Heart left ventricle (tissue), 16 donors: ENCODE measurements around the gene ANK2. TPM values are rescaled to one million over a fixed set of nuclear protein-coding genes. Genes with fewer than 3 reads are reported as not detected.

Experiments
- ATAC-seq, 4 donors: fragments of 200-7000 bp; cut with Tn5 transposase; one replicate each; pipeline ENCODE4 v1.9.1; 2020 to 2022; ENCODE audit warnings: moderate library complexity in 4 of 4, mild to moderate bottlenecking in 3 of 4, moderate number of reproducible peaks in 1 of 4
- DNase-seq, 5 donors: peaks; one replicate each; pipeline ENCODE4 v3.0.0-alpha.2; 2020
- H3K27ac ChIP-seq, 12 donors: fragments of 200-600 bp; sonication (generic) in 4 of 12; one replicate each; pipeline versions ENCODE4 v1.5.0 to v1.8.0; 2016 to 2022; ENCODE audit warnings: mild to moderate bottlenecking in 2 of 12
- H3K27me3 ChIP-seq, 9 donors: fragments of 200-600 bp; sonication (generic) in 2 of 9; one replicate each; pipeline versions ENCODE4 v1.5.1 to v1.8.0; 2016 to 2022; ENCODE audit warnings: mild to moderate bottlenecking in 3 of 9
- H3K36me3 ChIP-seq, 9 donors: fragments of 200-600 bp; sonication (generic) in 2 of 9; one replicate each; pipeline versions ENCODE4 v1.5.0 to v1.8.0; 2018 to 2022; ENCODE audit warnings: mild to moderate bottlenecking in 2 of 9
- H3K4me1 ChIP-seq, 12 donors: fragments of 200-600 bp; sonication (generic) in 4 of 12; one replicate each; pipeline versions ENCODE4 v1.5.0 to v1.8.0; 2016 to 2022; ENCODE audit warnings: mild to moderate bottlenecking in 3 of 12
- H3K4me3 ChIP-seq, 12 donors: fragments of 200-600 bp; sonication (generic) in 4 of 12; one replicate each; pipeline versions ENCODE4 v1.5.0 to v1.8.0; 2017 to 2022; ENCODE audit warnings: mild to moderate bottlenecking in 9 of 12, moderate library complexity in 4 of 12
- H3K9me3 ChIP-seq, 12 donors: fragments of 200-600 bp; sonication (generic) in 4 of 12; one replicate each; pipeline versions ENCODE4 v1.5.0 to v1.8.0; 2016 to 2022; ENCODE audit warnings: mild to moderate bottlenecking in 1 of 12
- CTCF ChIP-seq, 12 donors: fragments of 200-600 bp; sonication (generic) in 4 of 12; IDR thresholded peaks; one replicate each; pipeline versions ENCODE4 v1.5.0 to v1.8.0; 2018 to 2022; ENCODE audit warnings: antibody characterized with exemption in 12 of 12, mild to moderate bottlenecking in 5 of 12
- POLR2A ChIP-seq, 2 donors: fragments of 450-650 bp; IDR thresholded peaks; one replicate each; pipeline ENCODE4 v1.6.1; 2017; ENCODE audit warnings: antibody characterized with exemption in 2 of 2, mild to moderate bottlenecking in 2 of 2, moderate library complexity in 2 of 2
- WGBS, 4 donors: extraction: QIAGEN DNeasy Blood & Tissue Kit in 2 of 4; methylation state at CpG; one replicate each; pipeline versions ENCODE4 v1.1.5 to v1.1.7; 2013 to 2018; 5-methylcytosine and 5-hydroxymethylcytosine counted together
- intact Hi-C, 10 donors: fragments of 100-400 bp; cut with DNase I; formaldehyde crosslinking; loops; one replicate each; pipeline versions ENCODE4 v1.11.1 to v1.14.2; 2022
- polyA plus RNA-seq, 2 donors: library from polyadenylated mRNA; stranded (reverse); fragments of 200-250 nt; gene quantifications; one replicate each; pipeline ENCODE4 v1.2.3, GENCODE V29; 2013
- total RNA-seq, 9 donors: library from RNA; depleted of rRNA in 2 of 9; stranded (reverse); fragments of >200 nt in 2 of 9; fragmentation: NEBNext Ultra II Directional in 3 of 9; extraction: Animal tissue kit (Norgen Biotek cat#: 25700) in 3 of 9; gene quantifications; one replicate each; pipeline versions ENCODE4 v1.1.0 to v1.2.4, GENCODE V29; 2016 to 2023
- donor health status: ischemic (EF 13 %, LVEDD 7.1; RV severe dilation, severe dysfunction).
- donor health status: healthy with polysubstance abuse.
- donor health status: DM: no; HTN: yes; CAD: no.
- donor health status: DM: no; HTN: no; CAD: no.
- donor health status: ischemic (EF 25% LVEDD 6.9; RV normal size, moderate dysfunction).
- donor health status: ischemic (EF 25% LVEDD 5.7; RV mildly dilated, moderate dysfunction).
- donor health status: healthy.
- donor health status: DM: yes; HTN: yes; CAD: no.
- donor health status: ischemic (EF 35%, LVEDD 5.7; RV mildly dilated, moderate dysfunction).
- donor health status: nonischemic (EF 11% LVEDD 7.7; RV severe dilation, severe dysfunction).
- donor health status: DM: yes; HTN: yes; CAD: no.
- donor health status: PGD.
- donor health status: ischemic (EF 29% LVEDD 5.4; RV normal size, mild dysfunction).
- donor health status: nonischemic (EF 23%, LVEDD 6.1; RV moderate dilation, normal function).

The ANK2 gene
- total and polyA plus RNA-seq, 11 donors = 30.7 to 351 (median 267) TPM

GRCh38 chr4:113212613-113213012 lies 163.2 kb downstream of the ANK2 start:
- ATAC-seq (peak in 2 of 4 donors; percentile 13 to 68), DNase-seq (no peak)
- Histone ChIP-seq H3K9me3 (no peaks in the 10 kb centered on the region), H3K27me3 (no peaks in the 10 kb centered on the region), H3K36me3 (no peaks in the 10 kb centered on the region), H3K4me1 (no peaks in the 10 kb centered on the region), H3K4me3 (no peak overlapping the region), H3K27ac (no peak overlapping the region)
- no peak for TF ChIP-seq POLR2A (IDR thresholded peaks at IDR 0.05)
- no peak for TF ChIP-seq CTCF (IDR thresholded peaks at IDR 0.05)
- intact Hi-C loops = no loop called here
- WGBS, 4 donors = 55 to 65% (median 59%) methylated on average over 1 of the region's 1 CpG

DNA sequence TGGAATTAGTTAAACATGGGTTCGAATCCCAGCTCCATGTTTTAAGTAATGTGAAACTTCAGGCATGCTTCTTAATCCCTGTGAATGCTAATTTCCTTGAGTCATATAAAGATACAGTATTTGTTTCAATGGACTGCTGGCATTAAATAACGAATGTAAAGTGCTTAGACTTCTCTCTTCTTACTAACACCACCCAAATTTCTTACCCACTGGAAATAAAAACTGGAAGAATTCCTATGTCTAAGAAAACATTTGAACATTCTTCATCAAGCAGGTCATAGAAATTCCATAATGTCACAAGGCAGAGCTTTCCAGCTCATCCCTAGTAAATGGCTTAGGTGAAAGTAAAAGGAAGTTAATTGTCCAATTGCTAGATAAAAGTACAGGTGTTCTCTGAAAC lies 172.5 kb downstream of the ANK2 start:
- ATAC-seq (no peak), DNase-seq (no peak)
- intact Hi-C loops = loop anchor here in 1 of 10 donors (10.0 kb wide), 1 partner anchor 107 kb away; no protein-coding TSS in a partner anchor

DNA sequence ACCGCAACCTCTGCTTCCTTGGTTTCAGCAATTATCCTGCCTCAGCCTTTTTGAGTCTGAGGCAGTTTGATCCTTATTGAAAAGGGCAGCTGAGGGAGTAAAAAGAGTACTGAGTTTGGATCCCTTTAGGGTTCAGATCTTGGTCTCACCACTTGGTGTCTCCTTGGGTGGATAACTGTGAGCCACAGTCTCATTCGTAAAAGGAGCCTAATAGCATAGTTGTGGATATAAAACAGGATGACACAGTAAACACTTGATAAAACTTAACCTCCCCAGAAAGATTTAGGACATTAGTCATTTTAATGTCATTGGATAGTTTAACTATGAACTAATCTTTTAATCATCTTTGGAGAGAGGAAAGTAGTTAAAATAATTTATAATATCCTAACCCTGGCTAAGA lies 173.0 kb downstream of the ANK2 start:
- 83 to 89% (median 86%) methylated on average over 2 of the region's 2 CpGs for WGBS, 4 donors

More for the DNA sequence above, 172.5 kb downstream of the ANK2 start:
- Histone ChIP-seq H3K4me3 (no peak overlapping the region), H3K4me1 (no peaks in the 10 kb centered on the region), H3K9me3 (no peaks in the 10 kb centered on the region), H3K27ac (no peak overlapping the region), H3K27me3 (no peaks in the 10 kb centered on the region), H3K36me3 (no peaks in the 10 kb centered on the region)
- 65 to 71% (median 70%) methylated on average over 2 of the region's 2 CpGs for WGBS, 4 donors
- TF ChIP-seq POLR2A (IDR thresholded peaks at IDR 0.05) (no peak), CTCF (IDR thresholded peaks at IDR 0.05) (no peak)

DNA sequence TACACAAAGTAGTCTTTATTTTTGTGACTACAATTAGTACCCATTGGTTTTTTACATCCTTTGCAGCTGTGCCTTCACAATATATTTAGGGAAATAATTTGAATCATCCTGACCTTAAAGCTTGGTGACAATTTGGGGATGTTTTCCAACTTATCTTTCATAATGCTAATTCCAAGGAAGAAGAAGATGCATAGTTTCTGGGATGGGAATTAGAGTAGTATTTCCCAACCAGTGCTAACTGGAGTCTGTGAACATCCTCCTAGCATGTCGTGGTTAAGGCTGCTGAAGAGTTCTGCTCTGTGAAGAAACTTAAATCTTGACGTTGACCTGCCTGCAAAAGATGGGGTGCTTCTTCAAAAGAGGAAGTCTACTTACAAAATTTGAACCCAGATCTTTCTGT lies 173.5 kb downstream of the ANK2 start:
- Histone ChIP-seq H3K36me3 (no peaks in the 10 kb centered on the region), H3K27me3 (no peaks in the 10 kb centered on the region), H3K4me1 (no peaks in the 10 kb centered on the region), H3K27ac (no peak overlapping the region), H3K9me3 (no peaks in the 10 kb centered on the region), H3K4me3 (no peak overlapping the region)
- 76 to 80% (median 79%) methylated on average over 2 of the region's 2 CpGs for WGBS, 4 donors
- no peak for TF ChIP-seq CTCF (IDR thresholded peaks at IDR 0.05)
- TF ChIP-seq POLR2A (IDR thresholded peaks at IDR 0.05) = no peak
- DNase-seq (no peak), ATAC-seq (no peak)
- intact Hi-C loops = loop anchor here in 1 of 10 donors (10.0 kb wide), 1 partner anchor 108 kb away; no protein-coding TSS in a partner anchor

More for the DNA sequence above, 173.0 kb downstream of the ANK2 start:
- intact Hi-C loops = loop anchor here in 1 of 10 donors (10.0 kb wide), 1 partner anchor 108 kb away; no protein-coding TSS in a partner anchor
- no peak for DNase-seq
- H3K4me1 ChIP-seq = no peaks in the 10 kb centered on the region
- no peak for ATAC-seq
- H3K27ac ChIP-seq = no peak overlapping the region
- no peak for TF ChIP-seq POLR2A (IDR thresholded peaks at IDR 0.05)
- TF ChIP-seq CTCF (IDR thresholded peaks at IDR 0.05) = no peak
- no peaks in the 10 kb centered on the region for H3K9me3 ChIP-seq
- H3K4me3 ChIP-seq = no peak overlapping the region
- no peaks in the 10 kb centered on the region for H3K27me3 ChIP-seq
- no peaks in the 10 kb centered on the region for H3K36me3 ChIP-seq
